Loucy (cell line): ENCODE measurements around the gene ZNF443.
"Not testable (repeated sequence)": the region's sequence is repeated elsewhere in the genome, so short reads cannot be mapped to it uniquely, and the experiment has no call there.

Experiments
- H2AFZ ChIP-seq: fragments of 200-600 bp; sonication (generic); 2 replicates; pipeline ENCODE4 v1.6.0; 2016; ENCODE audit warnings: antibody characterized with exemption, mild to moderate bottlenecking, low read length, moderate library complexity
- H3F3A ChIP-seq: fragments of 200-600 bp; 2 replicates; pipeline ENCODE4 v1.6.0; 2016; ENCODE audit warnings: antibody characterized with exemption, low read depth, mild to moderate bottlenecking
- H3K27me3 ChIP-seq: fragments of 200-600 bp; sonication (generic); 2 replicates; pipeline ENCODE4 v1.6.1; 2014; ENCODE audit warnings: low read length, mild to moderate bottlenecking; ENCODE audit not compliant: insufficient read depth, poor library complexity, severe bottlenecking
- H3K36me3 ChIP-seq: fragments of 200-600 bp; sonication (generic); 2 replicates; pipeline ENCODE4 v1.6.1; 2016; ENCODE audit warnings: low read length; ENCODE audit not compliant: insufficient read depth
- H3K4me1 ChIP-seq: fragments of 200-600 bp; sonication (generic); 2 replicates; pipeline ENCODE4 v1.5.1; 2014; ENCODE audit warnings: low read length, mild to moderate bottlenecking; ENCODE audit not compliant: insufficient read depth, poor library complexity, severe bottlenecking
- H3K4me2 ChIP-seq: fragments of 200-600 bp; sonication (generic); 2 replicates; pipeline ENCODE4 v1.6.0; 2014; ENCODE audit warnings: antibody characterized with exemption, low read length, low read depth, mild to moderate bottlenecking; ENCODE audit not compliant: poor library complexity, severe bottlenecking
- H3K4me3 ChIP-seq: fragments of 200-600 bp; sonication (generic); 2 replicates; pipeline ENCODE4 v1.5.1; 2014; ENCODE audit warnings: low read length, mild to moderate bottlenecking, mixed read lengths; ENCODE audit not compliant: poor library complexity, severe bottlenecking
- H3K79me2 ChIP-seq: fragments of 200-600 bp; sonication (generic); 2 replicates; pipeline ENCODE4 v1.6.1; 2014; ENCODE audit warnings: low read length; ENCODE audit not compliant: insufficient read depth
- H3K9ac ChIP-seq: fragments of 200-600 bp; sonication (generic); 2 replicates; pipeline ENCODE4 v1.6.0; 2014; ENCODE audit warnings: mild to moderate bottlenecking, low read depth, low read length, moderate library complexity; ENCODE audit not compliant: poor library complexity, severe bottlenecking
- H3K9me2 ChIP-seq: fragments of 200-600 bp; sonication (generic); replicated peaks from 2 replicates; pipeline ENCODE4 v1.6.1; 2016; ENCODE audit warnings: low read depth, low read length, mixed read lengths
- H3K9me3 ChIP-seq: fragments of 200-600 bp; sonication (generic); 2 replicates; pipeline ENCODE4 v1.6.1; 2014; ENCODE audit warnings: mild to moderate bottlenecking, antibody characterized with exemption, low read length, low read depth; ENCODE audit not compliant: insufficient read depth
- H4K20me1 ChIP-seq: fragments of 200-600 bp; sonication (generic); 2 replicates; pipeline ENCODE4 v1.6.0; 2014; ENCODE audit warnings: antibody characterized with exemption, low read length, mild to moderate bottlenecking; ENCODE audit not compliant: insufficient read depth, poor library complexity, severe bottlenecking
- EZH2phosphoT487 ChIP-seq: fragments of 200-600 bp; IDR thresholded peaks from 2 replicates; pipeline ENCODE4 v1.6.1; 2018; ENCODE audit warnings: antibody characterized with exemption, mild to moderate bottlenecking, moderate library complexity, borderline replicate concordance
- TF ChIP-seq, protein P1 (sequence below): fragments of 200-600 bp; sonication (generic); conservative IDR thresholded peaks from 2 replicates; pipeline ENCODE4 v1.5.1; 2014; ENCODE audit warnings: mild to moderate bottlenecking, antibody characterized with exemption, low read length

Gene ZNF443

DNA sequence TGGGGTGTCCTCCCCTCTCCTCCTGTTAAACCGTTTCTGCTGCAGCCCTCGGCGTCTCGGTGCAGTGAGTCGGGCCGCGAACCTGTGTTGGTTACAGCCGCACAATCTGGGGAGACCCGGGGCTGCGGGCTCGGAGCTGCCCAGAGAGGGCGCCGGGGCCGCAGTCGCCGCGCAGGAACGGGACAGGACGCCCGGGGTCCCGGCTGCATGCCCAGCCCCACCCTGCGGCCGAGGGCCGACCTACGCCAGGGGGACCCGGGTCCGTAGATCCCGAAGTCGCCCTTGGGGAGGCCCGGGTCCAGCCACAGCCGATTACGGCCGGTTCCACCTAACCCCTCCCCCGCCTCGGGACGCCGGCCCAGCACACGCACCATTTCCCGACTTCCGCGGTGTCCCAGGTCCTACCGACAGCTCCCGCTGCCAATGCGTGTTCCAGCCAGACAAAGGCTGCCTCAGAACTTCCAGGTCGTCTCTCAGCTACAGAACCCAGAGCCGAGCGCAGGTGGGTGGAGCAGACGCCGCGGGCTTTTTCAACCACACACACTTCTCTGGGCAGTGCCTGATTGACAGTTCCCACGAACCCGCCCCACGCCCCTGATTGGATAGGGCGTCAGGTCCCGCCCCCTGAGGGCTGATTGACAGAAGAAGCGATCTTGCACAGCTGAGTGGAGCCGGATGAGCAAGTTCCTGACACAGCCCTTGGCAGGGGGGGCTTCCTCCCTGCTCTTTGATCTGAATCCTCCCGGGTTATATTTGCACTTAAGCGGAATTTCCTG is at the start of gene ZNF443:
ZNF443 (minus strand) TSS at position 481 of the 776 bp plus-strand sequence; CDS start at position 374, 107 bp downstream.
- peak within 1 kb of the TSS; percentile 97 for H3K9ac ChIP-seq
- TF ChIP-seq EZH2phosphoT487 = no peak
- TF ChIP-seq, protein P1, sequence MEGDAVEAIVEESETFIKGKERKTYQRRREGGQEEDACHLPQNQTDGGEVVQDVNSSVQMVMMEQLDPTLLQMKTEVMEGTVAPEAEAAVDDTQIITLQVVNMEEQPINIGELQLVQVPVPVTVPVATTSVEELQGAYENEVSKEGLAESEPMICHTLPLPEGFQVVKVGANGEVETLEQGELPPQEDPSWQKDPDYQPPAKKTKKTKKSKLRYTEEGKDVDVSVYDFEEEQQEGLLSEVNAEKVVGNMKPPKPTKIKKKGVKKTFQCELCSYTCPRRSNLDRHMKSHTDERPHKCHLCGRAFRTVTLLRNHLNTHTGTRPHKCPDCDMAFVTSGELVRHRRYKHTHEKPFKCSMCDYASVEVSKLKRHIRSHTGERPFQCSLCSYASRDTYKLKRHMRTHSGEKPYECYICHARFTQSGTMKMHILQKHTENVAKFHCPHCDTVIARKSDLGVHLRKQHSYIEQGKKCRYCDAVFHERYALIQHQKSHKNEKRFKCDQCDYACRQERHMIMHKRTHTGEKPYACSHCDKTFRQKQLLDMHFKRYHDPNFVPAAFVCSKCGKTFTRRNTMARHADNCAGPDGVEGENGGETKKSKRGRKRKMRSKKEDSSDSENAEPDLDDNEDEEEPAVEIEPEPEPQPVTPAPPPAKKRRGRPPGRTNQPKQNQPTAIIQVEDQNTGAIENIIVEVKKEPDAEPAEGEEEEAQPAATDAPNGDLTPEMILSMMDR = no peak
- H3K9me3 ChIP-seq = 0 out of 2 replicates have a peak, but pooled peaks cover 4% of the 10 kb centered on the region
- H3F3A ChIP-seq = no peaks in the 10 kb centered on the region
- peaks cover 10% of the 10 kb centered on the region for H4K20me1 ChIP-seq
- peaks cover 2% of the 10 kb centered on the region for H3K4me1 ChIP-seq
- H3K79me2 ChIP-seq = peaks cover 41% of the 10 kb centered on the region
- peak within 1 kb of the TSS; percentile 89 for H3K4me3 ChIP-seq
- peak within 1 kb of the TSS; percentile 66 for H2AFZ ChIP-seq
- H3K27me3 ChIP-seq = no peaks in the 10 kb centered on the region
- H3K36me3 ChIP-seq = no peaks in the 10 kb centered on the region
- no peaks in the 10 kb centered on the region for H3K9me2 ChIP-seq
- peak within 1 kb of the TSS; percentile 86 for H3K4me2 ChIP-seq

DNA sequence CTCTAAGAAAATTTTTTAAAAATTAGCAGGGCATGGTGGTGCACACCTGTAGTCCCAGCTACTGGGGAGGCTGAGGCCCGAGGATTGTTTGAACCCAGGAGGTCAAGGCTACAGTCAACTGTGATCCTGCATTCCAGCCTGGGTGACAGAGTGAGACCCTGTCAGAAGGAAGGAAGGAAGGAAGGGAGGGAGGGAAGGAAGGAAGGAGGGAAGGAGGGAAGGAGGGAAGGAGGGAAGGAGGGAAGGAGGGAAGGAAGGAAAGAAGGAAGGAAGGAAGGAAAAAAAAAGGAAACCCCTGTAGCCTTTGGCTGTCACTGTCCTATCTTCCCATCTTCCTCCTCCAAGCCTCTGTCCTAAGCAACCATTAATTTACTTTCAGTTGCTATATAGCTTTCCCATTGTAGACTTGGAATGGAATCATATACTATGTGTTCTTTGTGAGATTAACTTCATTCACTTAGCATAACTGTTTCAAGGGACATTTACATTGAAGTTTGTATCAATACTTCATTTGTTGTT is 45.5 kb upstream of the ZNF443 start:
- peaks cover 33% of the 10 kb centered on the region for H3K79me2 ChIP-seq
- peaks cover 27% of the 10 kb centered on the region for H3K4me1 ChIP-seq
- H2AFZ ChIP-seq, H3K27me3 ChIP-seq, H3K9ac ChIP-seq, H3K4me3 ChIP-seq, H3F3A ChIP-seq, H3K36me3 ChIP-seq, H3K9me3 ChIP-seq, H3K4me2 ChIP-seq, H4K20me1 ChIP-seq, H3K9me2 ChIP-seq: not testable (repeated sequence)

DNA sequence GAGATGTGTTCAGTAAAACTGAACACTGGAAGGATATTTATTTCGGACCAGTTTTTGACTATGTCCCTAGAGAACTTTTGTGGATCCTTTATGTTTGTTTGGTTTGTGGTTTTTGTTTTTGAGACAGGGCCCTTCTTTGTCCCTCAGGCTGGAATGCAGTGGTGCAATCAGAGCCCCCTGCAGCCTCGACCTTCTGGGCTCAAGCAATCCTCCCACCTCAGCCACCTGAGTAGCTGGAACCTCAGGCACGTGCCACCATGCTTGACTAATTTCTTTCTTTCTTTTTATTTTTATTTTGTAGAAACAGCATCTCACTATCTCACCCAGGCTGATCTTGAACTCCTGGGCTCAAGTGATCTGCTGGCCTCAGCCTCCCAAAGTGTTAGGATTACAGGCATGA is 44.8 kb upstream of the ZNF443 start:
- H3K4me2 ChIP-seq = no peak overlapping the region
- H3K4me1 ChIP-seq = peaks cover 34% of the 10 kb centered on the region
- peaks cover 14% of the 10 kb centered on the region for H4K20me1 ChIP-seq
- no peaks in the 10 kb centered on the region for H3K9me3 ChIP-seq
- H3K9me2 ChIP-seq = no peaks in the 10 kb centered on the region
- peaks cover 40% of the 10 kb centered on the region for H3K79me2 ChIP-seq
- H2AFZ ChIP-seq = no peak overlapping the region
- no peaks in the 10 kb centered on the region for H3K36me3 ChIP-seq
- H3K9ac ChIP-seq = no peak overlapping the region
- no peak overlapping the region for H3K4me3 ChIP-seq
- TF ChIP-seq EZH2phosphoT487 = no peak
- TF ChIP-seq, protein P1 = no peak
- peaks cover 4% of the 10 kb centered on the region; the same call in 1 of the 2 replicates for H3F3A ChIP-seq
- no peaks in the 10 kb centered on the region for H3K27me3 ChIP-seq
